ENCODE results near the gene FKBP5. TPM values are rescaled to one million over a fixed set of nuclear protein-coding genes. Genes with fewer than 3 reads are reported as not detected.
"Not testable (repeated sequence)": the region's sequence is repeated elsewhere in the genome, so short reads cannot be mapped to it uniquely, and the experiment has no call there.

Gene FKBP5
- total and polyA plus RNA-seq, 7 donors: 52.9 to 326 (median 200) TPM

DNA sequence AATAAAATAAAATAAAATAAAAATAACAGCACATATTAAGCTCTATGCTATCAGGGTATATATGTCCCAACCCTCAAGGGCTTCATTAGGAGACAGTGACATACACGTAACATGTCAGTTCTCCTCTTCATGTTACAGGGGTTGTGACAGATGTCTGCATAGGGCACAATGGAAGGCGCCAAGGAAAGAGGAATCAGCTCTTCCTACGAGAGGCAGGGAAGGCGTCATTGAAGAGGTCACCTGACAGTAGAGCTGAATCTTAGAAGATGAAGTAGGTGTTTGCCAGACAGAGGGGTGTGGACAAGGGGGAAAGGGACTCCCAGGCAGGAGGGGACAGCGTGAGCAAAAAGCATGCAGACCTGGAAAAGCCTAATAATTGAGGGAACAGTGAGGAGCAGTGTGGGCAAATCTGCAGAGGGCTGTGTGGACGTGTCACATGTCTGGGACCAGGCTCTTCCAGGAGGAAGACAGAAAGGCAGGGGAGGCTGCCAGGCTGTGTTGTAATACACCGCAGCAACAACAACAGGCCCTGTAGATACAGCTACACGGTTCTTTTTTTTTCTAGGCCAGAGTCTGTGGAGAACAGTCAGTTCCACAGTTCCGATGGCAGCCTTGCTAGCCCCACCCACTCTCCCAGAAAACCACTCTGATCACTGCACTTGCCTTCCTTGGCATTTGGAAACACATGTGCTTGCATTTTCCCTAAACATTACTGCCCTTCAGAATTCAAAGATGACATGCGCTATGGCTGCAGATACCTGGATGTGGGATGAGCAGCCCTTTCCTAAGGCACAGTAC lies 2.5 kb upstream of the FKBP5 start:
- 60 to 75% methylated on average over 10 of the region's 10 CpGs for WGBS, 2 donors
- Histone ChIP-seq H3K4me3 (no peak overlapping the region), H3K4me1 (peaks cover 0 to 32% (median 29%) of the 10 kb centered on the region in 4 donors), H3K9me3 (no peaks in the 10 kb centered on the region), H3K27ac (peak overlapping the region; percentile 97 to 100 (median 98)), H3K27me3 (no peaks in the 10 kb centered on the region), H3K36me3 (no peaks in the 10 kb centered on the region)
- peak; percentile 99 for DNase-seq
- peak in 3 of 4 donors; percentile 37 to 74 (median 61) for TF ChIP-seq EP300 (IDR thresholded peaks at IDR 0.05)
- TF ChIP-seq POLR2AphosphoS5 (IDR thresholded peaks at IDR 0.05): peak; percentile 48 to 72 (median 62)
- no peak for TF ChIP-seq CTCF (IDR thresholded peaks at IDR 0.05)
- intact Hi-C loops (cut with DNase I): loop anchor here (1.0 to 2.0 kb wide), 2 partner anchors 28 to 36 kb away; no protein-coding TSS in a partner anchor

- no peak for DNase-seq
- TF ChIP-seq EP300 (IDR thresholded peaks at IDR 0.05) (no peak), POLR2AphosphoS5 (IDR thresholded peaks at IDR 0.05) (no peak), POLR2A (IDR thresholded peaks at IDR 0.05) (no peak), CTCF (IDR thresholded peaks at IDR 0.05) (no peak)
- Histone ChIP-seq H3K36me3 (no peaks in the 10 kb centered on the region), H3K4me1 (peaks cover 0 to 35% (median 33%) of the 10 kb centered on the region in 4 donors), H3K9me3 (no peaks in the 10 kb centered on the region), H3K4me3 (no peak overlapping the region), H3K27ac (peak overlapping the region; percentile 97 to 100 (median 98)), H3K27me3 (no peaks in the 10 kb centered on the region)
- WGBS, 2 donors: 94 to 96% methylated on average over 9 of the region's 9 CpGs
- intact Hi-C loops (cut with DNase I): loop anchor here (2.0 kb wide), 1 partner anchor 28 kb away; no protein-coding TSS in a partner anchor
Observed at GRCh38 chr6:35690484-35690883, 1.8 kb upstream of the FKBP5 start.

DNA sequence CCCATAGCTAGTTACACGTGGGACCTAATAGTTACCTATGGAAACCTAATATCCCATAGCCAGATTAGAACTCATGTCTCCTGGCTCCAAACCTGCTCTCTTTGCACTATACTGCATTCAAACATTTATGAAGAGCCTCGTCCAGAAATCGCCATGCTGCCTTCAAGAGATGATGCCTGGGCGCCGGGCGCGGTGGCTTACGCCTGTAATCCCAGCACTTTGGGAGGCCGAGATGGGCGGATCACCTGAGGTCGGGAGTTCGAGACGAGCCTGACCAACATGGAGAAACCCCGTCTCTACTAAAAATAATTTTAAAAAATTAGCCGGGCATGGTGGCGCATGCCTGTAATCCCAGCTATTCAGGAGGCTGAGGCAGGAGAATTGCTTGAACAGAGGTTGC lies 1.3 kb upstream of the FKBP5 start:
- intact Hi-C loops (cut with DNase I): loop anchor here (2.0 kb wide), 1 partner anchor 29 kb away; no protein-coding TSS in a partner anchor
- H3K4me1 ChIP-seq: peaks cover 0 to 39% (median 37%) of the 10 kb centered on the region in 4 donors
- not testable (repeated sequence) for H3K9me3 ChIP-seq, H3K36me3 ChIP-seq, DNase-seq, H3K4me3 ChIP-seq, H3K27me3 ChIP-seq
- 97 to 98% methylated on average over 16 of the region's 16 CpGs for WGBS, 2 donors
- peak overlapping the region; percentile 97 to 100 (median 98) for H3K27ac ChIP-seq

DNA sequence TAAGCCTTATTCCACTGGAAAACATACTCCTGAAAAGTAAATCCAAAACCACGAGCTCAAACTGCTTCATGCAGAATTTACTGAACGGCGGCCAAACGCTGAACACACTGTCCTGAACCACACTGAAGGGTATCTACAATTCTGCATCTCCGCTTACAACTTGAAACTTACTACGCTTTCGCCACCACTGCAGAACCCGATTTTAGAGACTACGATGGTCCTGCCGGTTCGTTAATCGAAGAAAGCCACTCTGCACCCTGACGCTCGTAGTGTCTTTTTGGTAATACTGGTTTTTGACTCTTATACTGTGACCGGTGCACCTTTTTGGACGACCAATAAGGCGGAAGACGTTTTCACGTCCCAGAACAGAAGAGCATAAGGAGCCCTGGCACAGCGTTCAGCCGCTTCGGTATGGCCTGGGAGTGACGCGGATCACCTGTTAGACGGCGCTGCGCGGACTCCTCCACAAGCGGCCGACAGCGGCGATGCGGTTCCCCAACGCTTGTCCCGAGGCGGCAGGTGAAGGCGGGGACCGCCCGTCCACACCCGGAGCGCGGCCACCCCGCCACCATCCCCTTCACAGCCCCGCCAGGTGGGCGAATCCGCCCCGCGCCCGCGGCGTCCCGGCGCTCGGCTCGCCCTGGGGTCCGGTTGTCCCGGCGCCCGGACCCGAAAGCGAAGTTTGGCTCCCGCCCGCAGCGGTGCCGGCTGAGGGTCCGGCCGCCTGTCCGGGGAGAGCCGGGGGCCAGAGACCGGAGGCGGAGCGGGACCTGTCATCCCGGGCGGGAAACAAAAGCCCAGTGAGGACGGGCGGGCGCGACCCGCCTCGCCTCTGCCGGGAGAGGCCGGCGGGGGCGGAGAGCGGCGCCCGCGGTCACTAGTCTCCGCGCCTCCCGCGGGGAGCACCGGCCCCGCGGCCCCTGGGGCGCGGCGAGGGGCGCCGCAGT lies 784 bp downstream of the FKBP5 start:
- Histone ChIP-seq H3K27me3 (no peaks in the 10 kb centered on the region), H3K36me3 (peaks cover 0 to 20% (median 5%) of the 10 kb centered on the region in 4 donors), H3K4me3 (peak overlapping the region; percentile 75 to 100 (median 90)), H3K9me3 (no peaks in the 10 kb centered on the region), H3K27ac (peak overlapping the region; percentile 97 to 100 (median 98)), H3K4me1 (peaks cover 0 to 56% (median 44%) of the 10 kb centered on the region in 4 donors)
- WGBS, 2 donors: 0% methylated on average over 100 of the region's 100 CpGs
- TF ChIP-seq POLR2AphosphoS5 (IDR thresholded peaks at IDR 0.05) (peak; percentile 41 to 77 (median 68)), CTCF (IDR thresholded peaks at IDR 0.05) (no peak), EP300 (IDR thresholded peaks at IDR 0.05) (peak in 1 of 4 donors; percentile 12), POLR2A (IDR thresholded peaks at IDR 0.05) (peak; percentile 25 to 26)
- intact Hi-C loops (cut with DNase I): loop anchor here (5.0 kb wide), 3 partner anchors 86 to 166 kb away; no protein-coding TSS in a partner anchor
- DNase-seq: peak; percentile 84
